SK-N-SH (cell line): ENCODE results near the gene SIGLEC12.

Source experiments
- POLR2AphosphoS5 ChIP-seq: IDR thresholded peaks from 2 replicates; pipeline ENCODE4 v1.6.1; 2012; ENCODE audit warnings: low read depth, low read length
- TF ChIP-seq, protein P1 (sequence below): fragments of 200-600 bp; sonication (generic); IDR thresholded peaks from 2 replicates; pipeline ENCODE4 v1.6.1; 2017; ENCODE audit warnings: antibody characterized with exemption, mild to moderate bottlenecking, moderate library complexity

DNA sequence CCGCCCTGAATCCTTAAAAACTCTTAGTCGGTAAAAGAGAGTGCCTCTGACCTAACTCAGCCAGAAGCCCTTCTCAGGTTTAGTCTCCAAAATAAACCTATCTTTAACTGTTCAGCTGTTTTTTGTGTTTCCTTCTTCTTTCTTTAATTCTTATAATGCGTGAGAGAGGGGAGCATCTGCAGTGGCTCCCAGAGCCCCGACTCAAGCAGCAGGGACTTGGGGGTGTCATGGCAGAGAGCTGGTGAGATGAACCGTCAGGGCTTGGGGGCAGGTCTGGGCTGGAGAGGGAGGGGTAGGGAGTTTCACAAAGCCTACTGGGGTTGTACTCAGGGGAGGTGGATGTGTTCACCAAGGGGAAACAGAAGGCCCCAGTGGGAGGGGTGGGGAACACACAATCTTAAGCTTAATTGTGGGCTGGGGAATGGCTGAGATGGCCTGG lies 46.6 kb upstream of the SIGLEC12 start:
- TF ChIP-seq, protein P1, sequence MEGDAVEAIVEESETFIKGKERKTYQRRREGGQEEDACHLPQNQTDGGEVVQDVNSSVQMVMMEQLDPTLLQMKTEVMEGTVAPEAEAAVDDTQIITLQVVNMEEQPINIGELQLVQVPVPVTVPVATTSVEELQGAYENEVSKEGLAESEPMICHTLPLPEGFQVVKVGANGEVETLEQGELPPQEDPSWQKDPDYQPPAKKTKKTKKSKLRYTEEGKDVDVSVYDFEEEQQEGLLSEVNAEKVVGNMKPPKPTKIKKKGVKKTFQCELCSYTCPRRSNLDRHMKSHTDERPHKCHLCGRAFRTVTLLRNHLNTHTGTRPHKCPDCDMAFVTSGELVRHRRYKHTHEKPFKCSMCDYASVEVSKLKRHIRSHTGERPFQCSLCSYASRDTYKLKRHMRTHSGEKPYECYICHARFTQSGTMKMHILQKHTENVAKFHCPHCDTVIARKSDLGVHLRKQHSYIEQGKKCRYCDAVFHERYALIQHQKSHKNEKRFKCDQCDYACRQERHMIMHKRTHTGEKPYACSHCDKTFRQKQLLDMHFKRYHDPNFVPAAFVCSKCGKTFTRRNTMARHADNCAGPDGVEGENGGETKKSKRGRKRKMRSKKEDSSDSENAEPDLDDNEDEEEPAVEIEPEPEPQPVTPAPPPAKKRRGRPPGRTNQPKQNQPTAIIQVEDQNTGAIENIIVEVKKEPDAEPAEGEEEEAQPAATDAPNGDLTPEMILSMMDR, result no peak
- no peak for TF ChIP-seq POLR2AphosphoS5
